ENCODE results near the gene HDAC4. TPM values are rescaled to one million over a fixed set of nuclear protein-coding genes. Genes with fewer than 3 reads are reported as not detected.

Gene HDAC4
- total and polyA plus RNA-seq, 2 donors (not counting 1 experiment from before 2014, with no cell fraction given), result 13.5 to 46.0 TPM

DNA sequence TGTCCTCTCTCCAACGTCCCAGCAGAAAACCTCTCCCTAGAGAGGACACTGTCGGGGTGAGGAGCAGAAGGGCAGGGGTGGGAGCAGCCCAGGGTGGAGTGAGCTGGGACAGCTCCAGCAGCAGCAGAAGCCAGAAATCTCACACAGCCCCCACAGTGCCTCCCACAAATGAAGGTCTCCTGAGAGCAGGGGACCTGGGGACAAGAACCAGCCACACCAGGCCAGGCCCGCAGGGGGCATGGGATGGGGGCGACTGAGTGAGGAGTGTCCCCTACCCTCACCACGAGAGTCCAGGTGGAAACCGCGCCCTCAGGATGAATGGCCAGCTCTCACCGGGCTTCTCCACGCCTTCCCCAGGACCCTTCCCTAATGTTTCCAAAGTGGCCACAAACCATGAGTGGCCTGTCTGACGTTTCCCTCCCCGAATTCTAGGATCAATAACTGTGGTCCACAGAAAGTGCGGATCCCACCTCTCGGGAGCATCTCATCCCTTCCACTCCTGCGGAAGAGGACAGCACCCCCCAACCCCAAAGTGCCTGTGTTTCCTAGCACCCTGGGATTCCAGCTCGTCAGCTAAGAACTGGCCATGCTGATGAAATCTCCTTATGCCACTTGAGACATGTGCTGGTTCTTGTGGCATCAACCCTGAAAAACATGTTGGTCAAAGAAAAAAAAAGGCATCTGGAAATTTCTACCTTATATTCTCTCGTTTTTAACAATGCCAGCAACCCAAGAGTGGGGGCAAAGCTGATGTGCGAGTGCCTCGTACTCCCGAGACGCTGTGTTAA, 121.1 kb downstream of the HDAC4 start:
- H3K4me3 Mint-ChIP-seq, result no peak overlapping the region
- no peaks in the 10 kb centered on the region for H3K36me3 ChIP-seq (replicated peaks in 1 of 2; ENCODE audit: control extremely low read depth in 1 of 2, control insufficient read depth in 1 of 2, extremely low read depth in 1 of 2, insufficient read depth in 2 of 2, low read length in 1 of 2)
- 96% methylated on average over 19 of the region's 20 CpGs for WGBS (ENCODE audit: insufficient coverage)
- H3K27ac ChIP-seq (ENCODE audit: low read length in 2 of 2), result no peak overlapping the region
- no peak overlapping the region for H3K9ac ChIP-seq (ENCODE audit: low read length)
- no peak for ATAC-seq (ENCODE audit: low read depth)
- H3K27me3 Mint-ChIP-seq, result peaks cover 31% of the 10 kb centered on the region
- H2AFZ ChIP-seq (ENCODE audit: insufficient read depth, low read depth, low read length, poor library complexity, severe bottlenecking), result no peak overlapping the region
- H3K9me3 Mint-ChIP-seq (ENCODE audit: insufficient read depth), result no peaks in the 10 kb centered on the region
- peaks cover 13% of the 10 kb centered on the region for H3K4me1 Mint-ChIP-seq
- peaks cover 1 to 15% of the 10 kb centered on the region in 2 donors for H3K4me1 ChIP-seq (ENCODE audit: control insufficient read depth in 2 of 2, insufficient read depth in 2 of 2, low read length in 2 of 2)
- no peak overlapping the region for H3K4me3 ChIP-seq (ENCODE audit: control extremely low read depth in 1 of 5, extremely low read depth in 1 of 5, insufficient read depth in 1 of 5, low read depth in 2 of 5, low read length in 4 of 5)
- CTCF ChIA-PET, result no interaction called here
- no peak overlapping the region for H3K4me2 ChIP-seq (replicated peaks; ENCODE audit: low read depth, low read length, poor library complexity, severe bottlenecking)
- no peak overlapping the region for H3K27ac Mint-ChIP-seq
- DNase-seq, result no peak
- H3K79me2 ChIP-seq (ENCODE audit: control insufficient read depth, insufficient read depth, low read length), result peaks cover 51% of the 10 kb centered on the region
- peaks cover 0 to under 1% (median 0%) of the 10 kb centered on the region in 3 donors for H3K9me3 ChIP-seq (ENCODE audit: control extremely low read depth in 1 of 3, control insufficient read depth in 2 of 3, insufficient read depth in 1 of 3, low read length in 2 of 3)
- intact Hi-C loops (cut with micrococcal nuclease), result no loop called here
- POLR2A ChIA-PET, result interaction anchor here (0.7 kb wide), 1 partner anchor 106 kb away, joined by 4 read pairs; no protein-coding TSS in a partner anchor
- peaks cover 85% of the 10 kb centered on the region for H4K20me1 ChIP-seq (ENCODE audit: control insufficient read depth, insufficient read depth, low read length, poor library complexity, severe bottlenecking)
- peaks cover 0 to 45% (median 8%) of the 10 kb centered on the region in 4 experiments for H3K27me3 ChIP-seq (replicated peaks in 1 of 4; ENCODE audit: control extremely low read depth in 1 of 4, control insufficient read depth in 3 of 4, insufficient read depth in 4 of 4, low read length in 3 of 4)
- TF ChIP-seq EZH2 (IDR thresholded peaks at IDR 0.05; ENCODE audit: borderline replicate concordance, insufficient read depth, low read depth, low read length, poor library complexity, severe bottlenecking), result no peak
- TF ChIP-seq, protein P1, sequence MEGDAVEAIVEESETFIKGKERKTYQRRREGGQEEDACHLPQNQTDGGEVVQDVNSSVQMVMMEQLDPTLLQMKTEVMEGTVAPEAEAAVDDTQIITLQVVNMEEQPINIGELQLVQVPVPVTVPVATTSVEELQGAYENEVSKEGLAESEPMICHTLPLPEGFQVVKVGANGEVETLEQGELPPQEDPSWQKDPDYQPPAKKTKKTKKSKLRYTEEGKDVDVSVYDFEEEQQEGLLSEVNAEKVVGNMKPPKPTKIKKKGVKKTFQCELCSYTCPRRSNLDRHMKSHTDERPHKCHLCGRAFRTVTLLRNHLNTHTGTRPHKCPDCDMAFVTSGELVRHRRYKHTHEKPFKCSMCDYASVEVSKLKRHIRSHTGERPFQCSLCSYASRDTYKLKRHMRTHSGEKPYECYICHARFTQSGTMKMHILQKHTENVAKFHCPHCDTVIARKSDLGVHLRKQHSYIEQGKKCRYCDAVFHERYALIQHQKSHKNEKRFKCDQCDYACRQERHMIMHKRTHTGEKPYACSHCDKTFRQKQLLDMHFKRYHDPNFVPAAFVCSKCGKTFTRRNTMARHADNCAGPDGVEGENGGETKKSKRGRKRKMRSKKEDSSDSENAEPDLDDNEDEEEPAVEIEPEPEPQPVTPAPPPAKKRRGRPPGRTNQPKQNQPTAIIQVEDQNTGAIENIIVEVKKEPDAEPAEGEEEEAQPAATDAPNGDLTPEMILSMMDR (IDR thresholded peaks at IDR 0.05), result no peak

- H3K36me3 ChIP-seq (replicated peaks in 1 of 2; ENCODE audit: control extremely low read depth in 1 of 2, control insufficient read depth in 1 of 2, extremely low read depth in 1 of 2, insufficient read depth in 2 of 2, low read length in 1 of 2), result no peaks in the 10 kb centered on the region
- Mint-ChIP-seq H3K9me3 (ENCODE audit: insufficient read depth) (no peaks in the 10 kb centered on the region), H3K4me1 (peaks cover 15% of the 10 kb centered on the region), H3K27ac (no peak overlapping the region), H3K27me3 (peaks cover 36% of the 10 kb centered on the region), H3K4me3 (no peak overlapping the region)
- DNase-seq, result no peak
- peaks cover 0 to 45% (median 11%) of the 10 kb centered on the region in 4 experiments for H3K27me3 ChIP-seq (replicated peaks in 1 of 4; ENCODE audit: control extremely low read depth in 1 of 4, control insufficient read depth in 3 of 4, insufficient read depth in 4 of 4, low read length in 3 of 4)
- H3K9ac ChIP-seq (ENCODE audit: low read length), result no peak overlapping the region
- TF ChIP-seq, protein P1 (IDR thresholded peaks at IDR 0.05), result no peak
- ATAC-seq (ENCODE audit: low read depth), result no peak
- H3K4me3 ChIP-seq (ENCODE audit: control extremely low read depth in 1 of 5, extremely low read depth in 1 of 5, insufficient read depth in 1 of 5, low read depth in 2 of 5, low read length in 4 of 5), result no peak overlapping the region
- peaks cover 85% of the 10 kb centered on the region for H4K20me1 ChIP-seq (ENCODE audit: control insufficient read depth, insufficient read depth, low read length, poor library complexity, severe bottlenecking)
- H3K9me3 ChIP-seq (ENCODE audit: control extremely low read depth in 1 of 3, control insufficient read depth in 2 of 3, insufficient read depth in 1 of 3, low read length in 2 of 3), result peaks cover 0 to 6% (median 0%) of the 10 kb centered on the region in 3 donors
- ChIA-PET POLR2A (no interaction called here), CTCF (no interaction called here)
- intact Hi-C loops (cut with micrococcal nuclease), result no loop called here
- H3K4me2 ChIP-seq (replicated peaks; ENCODE audit: low read depth, low read length, poor library complexity, severe bottlenecking), result no peak overlapping the region
- no peak overlapping the region for H2AFZ ChIP-seq (ENCODE audit: insufficient read depth, low read depth, low read length, poor library complexity, severe bottlenecking)
- H3K4me1 ChIP-seq (ENCODE audit: control insufficient read depth in 2 of 2, insufficient read depth in 2 of 2, low read length in 2 of 2), result peaks cover 4 to 17% of the 10 kb centered on the region in 2 donors
- peaks cover 43% of the 10 kb centered on the region for H3K79me2 ChIP-seq (ENCODE audit: control insufficient read depth, insufficient read depth, low read length)
- 70% methylated on average over 4 of the region's 4 CpGs for WGBS (ENCODE audit: insufficient coverage)
- no peak overlapping the region for H3K27ac ChIP-seq (ENCODE audit: low read length in 2 of 2)
Observed at GRCh38 chr2:239278941-239279365, 121.9 kb downstream of the HDAC4 start.
